K562 (cell line): ENCODE results near the gene ADCY4. TPM values are rescaled to one million over a fixed set of nuclear protein-coding genes. Genes with fewer than 3 reads are reported as not detected.

Source experiments
- ATF1 ChIP-seq, 2 experiments: fragments of 450-650 bp in 1 of 2; IDR thresholded peaks; 2 replicates each; pipeline ENCODE4 v1.6.1; 2016; ENCODE audit warnings: missing compliant biosample characterization in 1 of 2, missing genetic modification characterization in 1 of 2
- BMI1 ChIP-seq: fragments of 150-350 bp; IDR thresholded peaks from 2 replicates; pipeline ENCODE4 v1.6.1; 2014; ENCODE audit warnings: low read length
- BRF1 ChIP-seq: IDR thresholded peaks from 3 replicates; pipeline ENCODE4 v1.6.1; 2011; ENCODE audit warnings: borderline replicate concordance, mild to moderate bottlenecking; ENCODE audit not compliant: insufficient read length; ENCODE audit errors: extremely low read depth
- CBFB ChIP-seq: sonication (generic); formaldehyde crosslinking; IDR thresholded peaks from 2 replicates; pipeline ENCODE4 v1.4.0; 2020; ENCODE audit warnings: mild to moderate bottlenecking, missing genetic modification reagents
- EP400 ChIP-seq: fragments of 450-650 bp; IDR thresholded peaks from 2 replicates; pipeline ENCODE4 v1.6.1; 2017; ENCODE audit warnings: antibody characterized with exemption, mild to moderate bottlenecking, moderate library complexity
- GTF3C2 ChIP-seq: IDR thresholded peaks from 3 replicates; pipeline ENCODE4 v1.6.1; 2011; ENCODE audit warnings: borderline replicate concordance, mild to moderate bottlenecking, moderate library complexity; ENCODE audit not compliant: insufficient read length; ENCODE audit errors: extremely low read depth
- HMGN3 ChIP-seq: IDR thresholded peaks from 2 replicates; pipeline ENCODE4 v1.6.1; 2011; ENCODE audit warnings: borderline replicate concordance, low read depth, mild to moderate bottlenecking, mixed read lengths, low read length; ENCODE audit not compliant: insufficient read length; ENCODE audit errors: extremely low read depth
- HOXB6 ChIP-seq: fragments of 250-450 bp; sonication (Bioruptor Pico); IDR thresholded peaks from 2 replicates; pipeline ENCODE4 v1.5.1; 2022; ENCODE audit warnings: mild to moderate bottlenecking, borderline replicate concordance
- MAFK ChIP-seq: IDR thresholded peaks from 2 replicates; pipeline ENCODE4 v1.6.1; 2011; ENCODE audit warnings: low read length, improper control_type of control experiment
- MEF2D ChIP-seq: conservative IDR thresholded peaks from 2 replicates; pipeline ENCODE4 v1.6.1; 2016; ENCODE audit warnings: low read depth, missing genetic modification characterization, missing compliant biosample characterization
- POLR2AphosphoS5 ChIP-seq: IDR thresholded peaks from 2 replicates; pipeline ENCODE4 v1.6.1; 2011; ENCODE audit warnings: mild to moderate bottlenecking, low read depth, low read length, moderate library complexity; ENCODE audit not compliant: control insufficient read depth, insufficient read depth
- RBBP5 ChIP-seq: fragments of 200-600 bp; sonication (generic); IDR thresholded peaks from 2 replicates; pipeline ENCODE4 v1.6.1; 2012; ENCODE audit warnings: borderline replicate concordance, mild to moderate bottlenecking, low read length, control low read depth, inconsistent platforms; ENCODE audit not compliant: insufficient read depth, poor library complexity, severe bottlenecking
- RBM39 ChIP-seq: fragments of 200-400 bp; formaldehyde crosslinking; optimal IDR thresholded peaks from 2 replicates; pipeline ENCODE3; 2018; ENCODE audit warnings: low read depth, low read length
- SMAD3 ChIP-seq: fragments of 450-650 bp; formaldehyde crosslinking; conservative IDR thresholded peaks from 2 replicates; pipeline ENCODE4 v1.4.0; 2020; ENCODE audit warnings: mild to moderate bottlenecking
- TFAM ChIP-seq: fragments of 250-450 bp; sonication (Bioruptor Pico); conservative IDR thresholded peaks from 2 replicates; pipeline ENCODE4 v1.5.0; 2021; ENCODE audit warnings: mild to moderate bottlenecking, moderate library complexity
- TSHZ1 ChIP-seq: fragments of 250-450 bp; sonication (Bioruptor Pico); IDR thresholded peaks from 2 replicates; pipeline ENCODE4 v1.4.0; 2020; ENCODE audit warnings: mild to moderate bottlenecking, moderate library complexity
- ZBED1 ChIP-seq: IDR thresholded peaks from 2 replicates; pipeline ENCODE4 v1.6.1; 2014
- ZBTB17 ChIP-seq: fragments of 450-650 bp; formaldehyde crosslinking; IDR thresholded peaks from 2 replicates; pipeline ENCODE4 v1.4.0; 2020; ENCODE audit warnings: mild to moderate bottlenecking
- ZNF280B ChIP-seq: fragments of 250-450 bp; sonication (Bioruptor Pico); IDR thresholded peaks from 2 replicates; pipeline ENCODE4 v1.5.1; 2021; ENCODE audit warnings: mild to moderate bottlenecking
- ZNF561 ChIP-seq: fragments of 450-650 bp; formaldehyde crosslinking; conservative IDR thresholded peaks from 2 replicates; pipeline ENCODE4 v1.4.0; 2020; ENCODE audit warnings: mild to moderate bottlenecking, moderate library complexity
- polyA plus RNA-seq, 8 experiments: library from polyadenylated mRNA; depleted of rRNA in 4 of 8; stranded (reverse) in 5 of 8; unstranded in 3 of 8; fragments of >200 nt; fragmentation: Nextera tagmentation in 2 of 8; fragmentation: Illumina TruSeq in 1 of 8; extraction: Ambion mirVana in 2 of 8; extraction: Trizol in 1 of 8; gene quantifications; 2 replicates each; pipeline versions ENCODE4 v1.2.1 to v1.2.3, GENCODE V29; 2011 to 2014; ENCODE audit warnings: inconsistent platforms in 1 of 8, missing spikeins in 1 of 8
- total RNA-seq, 7 experiments: library from RNA; depleted of rRNA in 6 of 7; stranded (reverse); fragments of >200 nt in 6 of 7; fragmentation: Illumina TruSeq in 2 of 7; extraction: Trizol in 2 of 7; gene quantifications; 2 replicates each; pipeline versions ENCODE4 v1.2.1 to v1.2.3, GENCODE V29; 2011 to 2021; ENCODE audit warnings: low replicate concordance in 1 of 7

Gene ADCY4
- total and polyA plus RNA-seq, 9 of the 15 experiments (the other 6 are each of a cell fraction or from before 2014, with no cell fraction given), result 0.04 to 0.31 (median 0.15) TPM; not detected in 2

- TF ChIP-seq SMAD3 (CRISPR knock-in tag) (no peak), TSHZ1 (CRISPR knock-in tag) (no peak), POLR2AphosphoS5 (no peak), HMGN3 (no peak), RBBP5 (peak; percentile 53), ZNF280B (CRISPR knock-in tag) (no peak), TFAM (no peak), ZBED1 (no peak), BMI1 (no peak), ZBTB17 (CRISPR knock-in tag) (0 out of 2 replicates have a peak, but pooled peaks have one; percentile 38), BRF1 (no peak), HOXB6 (CRISPR knock-in tag) (no peak), ZNF561 (CRISPR knock-in tag) (no peak), RBM39 (no peak), ATF1 (CRISPR knock-in tag; IDR thresholded peaks at IDR 0.05) (no peak), ATF1 (tag; IDR thresholded peaks at IDR 0.05) (peak; percentile 46), MEF2D (tag) (no peak), MAFK (peak; percentile 34; the same call in 1 of the 2 replicates), EP400 (peak; percentile 56), GTF3C2 (no peak), CBFB (CRISPR knock-in tag) (no peak; the same call in 1 of the 2 replicates)
Observed at GRCh38 chr14:24315807-24316596, 18.9 kb downstream of the ADCY4 start (continued).
